CMK (cell line): ENCODE measurements around the gene PCDHGC4.

Experiments
- DNase-seq: peaks from one replicate; pipeline ENCODE4 v3.0.0-alpha.2; 2010; ENCODE audit warnings: low read depth

PCDHGC4 gene

DNA sequence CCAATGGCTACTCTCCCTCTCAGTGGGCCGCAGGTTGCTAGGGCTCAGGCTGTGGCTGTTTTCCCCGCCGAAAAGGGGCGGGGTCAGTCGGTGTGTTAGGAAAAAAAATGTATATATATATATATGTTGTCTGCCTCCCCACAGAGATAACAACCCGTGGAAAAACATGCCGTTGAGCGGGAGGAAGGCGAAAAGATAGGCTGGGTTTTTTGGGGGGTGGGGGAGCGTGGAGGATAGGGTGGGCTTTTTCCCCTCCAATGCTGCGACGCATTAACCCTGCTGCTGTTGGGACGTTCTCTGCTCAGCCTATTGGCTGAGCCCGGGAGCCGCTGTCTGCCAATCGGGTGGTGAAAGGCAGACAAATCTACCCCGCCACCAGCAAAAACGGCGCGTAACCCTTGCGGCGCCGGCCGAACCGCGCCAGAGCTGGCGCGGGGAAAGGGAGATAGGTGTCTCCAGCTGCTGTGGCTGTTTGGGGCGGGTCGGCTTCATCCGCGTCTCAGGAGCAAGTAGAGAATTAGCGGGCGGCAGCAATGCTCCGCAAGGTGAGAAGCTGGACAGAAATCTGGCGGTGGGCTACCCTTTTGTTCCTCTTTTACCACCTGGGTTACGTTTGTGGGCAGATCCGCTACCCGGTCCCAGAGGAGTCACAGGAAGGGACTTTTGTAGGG, at the start of gene PCDHGC4:
TSS of gene PCDHGC4 (plus strand) at position 390 of the 671 bp plus-strand sequence. CDS start at position 534, 144 bp downstream.
- no peak for DNase-seq

DNA sequence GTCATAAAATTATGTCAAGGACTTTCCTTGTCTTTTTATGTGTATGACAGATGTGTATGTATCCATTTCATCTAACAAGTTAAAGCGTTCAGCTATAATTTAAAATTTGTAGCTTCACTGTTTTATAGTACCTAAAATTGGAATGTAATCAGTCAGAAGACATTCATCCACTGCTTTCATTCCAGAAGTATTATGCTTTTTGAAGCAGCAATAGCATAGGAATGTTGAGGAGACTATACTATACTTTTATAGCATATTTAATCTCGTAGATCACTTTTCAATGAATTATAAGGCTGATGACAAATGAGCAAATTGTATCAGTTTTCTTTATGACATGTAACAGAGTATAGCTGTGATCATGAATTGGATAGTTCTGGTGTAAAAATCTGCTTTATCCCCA, 47.6 kb upstream of the PCDHGC4 start:
- DNase-seq: no peak

DNA sequence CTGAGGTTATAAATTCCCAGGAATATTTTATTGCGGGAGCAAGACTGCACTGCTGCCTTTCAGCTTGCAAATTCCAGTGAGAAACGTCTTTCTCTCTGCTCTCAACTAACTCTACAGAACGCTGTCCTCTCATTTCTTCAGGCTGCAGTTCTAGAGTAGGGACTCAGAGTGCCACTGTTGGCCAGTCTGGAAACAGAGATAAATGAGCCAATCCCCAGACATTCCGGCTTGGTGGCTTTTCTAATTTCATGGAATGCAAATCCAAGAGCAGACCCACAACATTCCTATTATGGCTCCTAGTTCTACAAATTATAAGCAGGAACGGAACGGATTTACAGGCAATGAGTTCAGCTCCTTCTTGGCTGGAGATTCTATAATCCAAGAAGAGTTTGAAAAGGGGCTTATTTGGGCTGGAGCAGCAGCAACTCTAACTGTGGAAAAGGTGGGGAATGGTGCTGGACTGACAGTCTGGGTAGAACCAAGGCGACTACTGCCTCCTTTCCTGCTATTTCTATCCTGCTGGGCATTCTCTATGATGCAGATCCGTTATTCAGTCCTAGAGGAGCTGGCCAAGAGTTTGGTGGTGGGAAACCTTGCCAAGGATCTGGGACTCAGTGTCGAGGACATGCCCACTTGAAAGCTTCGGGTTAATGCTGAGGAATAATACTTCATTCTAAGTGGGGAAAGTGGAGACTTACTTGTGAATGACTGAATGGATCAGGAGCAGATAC, 45.3 kb upstream of the PCDHGC4 start:
- no peak for DNase-seq

- DNase-seq: no peak
Observed at GRCh38 chr5:141440341-141440740, 44.5 kb upstream of the PCDHGC4 start.

- DNase-seq: no peak
Observed at GRCh38 chr5:141441571-141442170, 43.2 kb upstream of the PCDHGC4 start.

GRCh38 chr5:141465351-141465750, 19.5 kb upstream of the PCDHGC4 start:
- no peak for DNase-seq

DNA sequence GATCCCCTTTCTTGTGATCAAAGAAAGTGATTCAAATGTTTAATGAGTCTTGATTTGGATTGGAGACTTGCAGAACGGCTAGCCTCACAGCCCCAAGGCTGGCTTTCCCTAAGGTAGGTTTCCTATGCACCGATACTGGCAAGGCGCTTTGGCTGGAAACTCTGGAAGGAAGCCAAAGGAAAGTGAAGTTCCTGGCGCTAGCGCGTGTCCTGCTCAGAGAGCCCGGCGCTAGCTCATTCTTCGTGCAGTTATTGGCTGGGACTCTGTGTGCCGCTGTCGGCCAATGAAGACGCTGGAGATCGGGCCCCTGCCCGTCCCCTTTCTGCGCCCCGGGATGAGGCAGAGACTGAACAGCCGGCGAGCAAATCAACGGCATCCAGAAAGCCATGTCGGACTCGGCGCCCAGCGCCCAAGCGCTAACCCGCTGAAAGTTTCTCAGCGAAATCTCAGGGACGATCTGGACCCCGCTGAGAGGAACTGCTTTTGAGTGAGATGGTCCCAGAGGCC, 9.2 kb upstream of the PCDHGC4 start, which contains the start of gene PCDHGC3:
TSS of gene PCDHGC3 (plus strand) at position 342 of the 507 bp plus-strand sequence. CDS start at position 493, 151 bp downstream.
- DNase-seq: no peak

DNA sequence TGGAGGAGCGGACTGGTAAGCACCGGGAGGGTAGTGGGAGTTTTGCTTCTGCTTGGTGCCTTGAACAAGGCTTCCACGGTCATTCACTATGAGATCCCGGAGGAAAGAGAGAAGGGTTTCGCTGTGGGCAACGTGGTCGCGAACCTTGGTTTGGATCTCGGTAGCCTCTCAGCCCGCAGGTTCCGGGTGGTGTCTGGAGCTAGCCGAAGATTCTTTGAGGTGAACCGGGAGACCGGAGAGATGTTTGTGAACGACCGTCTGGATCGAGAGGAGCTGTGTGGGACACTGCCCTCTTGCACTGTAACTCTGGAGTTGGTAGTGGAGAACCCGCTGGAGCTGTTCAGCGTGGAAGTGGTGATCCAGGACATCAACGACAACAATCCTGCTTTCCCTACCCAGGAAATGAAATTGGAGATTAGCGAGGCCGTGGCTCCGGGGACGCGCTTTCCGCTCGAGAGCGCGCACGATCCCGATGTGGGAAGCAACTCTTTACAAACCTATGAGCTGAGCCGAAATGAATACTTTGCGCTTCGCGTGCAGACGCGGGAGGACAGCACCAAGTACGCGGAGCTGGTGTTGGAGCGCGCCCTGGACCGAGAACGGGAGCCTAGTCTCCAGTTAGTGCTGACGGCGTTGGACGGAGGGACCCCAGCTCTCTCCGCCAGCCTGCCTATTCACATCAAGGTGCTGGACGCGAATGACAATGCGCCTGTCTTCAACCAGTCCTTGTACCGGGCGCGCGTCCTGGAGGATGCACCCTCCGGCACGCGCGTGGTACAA, 8.5 kb upstream of the PCDHGC4 start:
- no peak for DNase-seq

DNA sequence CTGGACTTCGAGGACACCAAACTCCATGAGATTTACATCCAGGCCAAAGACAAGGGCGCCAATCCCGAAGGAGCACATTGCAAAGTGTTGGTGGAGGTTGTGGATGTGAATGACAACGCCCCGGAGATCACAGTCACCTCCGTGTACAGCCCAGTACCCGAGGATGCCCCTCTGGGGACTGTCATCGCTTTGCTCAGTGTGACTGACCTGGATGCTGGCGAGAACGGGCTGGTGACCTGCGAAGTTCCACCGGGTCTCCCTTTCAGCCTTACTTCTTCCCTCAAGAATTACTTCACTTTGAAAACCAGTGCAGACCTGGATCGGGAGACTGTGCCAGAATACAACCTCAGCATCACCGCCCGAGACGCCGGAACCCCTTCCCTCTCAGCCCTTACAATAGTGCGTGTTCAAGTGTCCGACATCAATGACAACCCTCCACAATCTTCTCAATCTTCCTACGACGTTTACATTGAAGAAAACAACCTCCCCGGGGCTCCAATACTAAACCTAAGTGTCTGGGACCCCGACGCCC, 7.7 kb upstream of the PCDHGC4 start:
- DNase-seq: no peak

GRCh38 chr5:141477815-141478214, 7.0 kb upstream of the PCDHGC4 start:
- no peak for DNase-seq

DNA sequence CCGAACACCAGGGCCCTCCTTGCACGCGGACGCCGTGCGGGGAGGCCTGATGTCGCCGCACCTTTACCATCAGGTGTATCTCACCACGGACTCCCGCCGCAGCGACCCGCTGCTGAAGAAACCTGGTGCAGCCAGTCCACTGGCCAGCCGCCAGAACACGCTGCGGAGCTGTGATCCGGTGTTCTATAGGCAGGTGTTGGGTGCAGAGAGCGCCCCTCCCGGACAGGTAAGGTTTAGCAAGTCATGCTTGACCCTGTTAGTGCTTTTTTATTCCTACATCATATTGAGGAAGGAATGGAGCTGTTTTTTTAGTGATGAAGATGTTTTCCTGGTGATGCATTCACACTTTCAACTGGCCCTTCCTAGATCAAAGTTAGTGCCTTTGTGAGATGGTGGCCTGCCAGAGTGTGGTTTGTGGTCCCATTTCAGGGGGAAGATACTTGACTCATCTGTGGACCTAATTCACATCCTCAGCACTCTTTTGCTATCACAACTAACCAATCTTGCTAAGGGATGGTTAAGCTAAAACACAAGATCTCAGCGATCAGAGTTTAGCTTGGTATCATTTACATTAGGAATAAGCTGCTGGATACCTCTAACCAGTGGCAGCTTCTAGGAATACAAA, 6.4 kb upstream of the PCDHGC4 start:
- no peak for DNase-seq

DNA sequence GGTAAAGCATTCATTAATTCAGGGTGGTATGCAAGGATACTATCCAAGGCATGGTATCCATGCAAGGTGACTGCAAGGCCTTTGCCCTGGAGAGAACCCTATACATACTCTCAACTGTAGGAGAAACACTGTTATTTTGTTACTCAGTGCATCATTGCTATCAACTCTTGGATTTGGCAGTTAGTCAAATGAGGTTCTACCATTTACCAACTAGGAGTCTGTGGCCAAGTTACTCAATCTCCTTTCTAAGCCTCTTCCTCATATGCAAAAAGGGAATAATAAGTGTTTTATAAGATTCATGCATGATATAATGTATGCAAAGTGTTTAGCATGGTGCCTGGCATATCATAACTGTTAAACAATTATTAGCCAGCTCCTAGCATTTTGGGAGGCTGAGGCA, 5.1 kb upstream of the PCDHGC4 start:
- no peak for DNase-seq

- DNase-seq: no peak
Observed at GRCh38 chr5:141483902-141484301, 928 bp upstream of the PCDHGC4 start.

DNA sequence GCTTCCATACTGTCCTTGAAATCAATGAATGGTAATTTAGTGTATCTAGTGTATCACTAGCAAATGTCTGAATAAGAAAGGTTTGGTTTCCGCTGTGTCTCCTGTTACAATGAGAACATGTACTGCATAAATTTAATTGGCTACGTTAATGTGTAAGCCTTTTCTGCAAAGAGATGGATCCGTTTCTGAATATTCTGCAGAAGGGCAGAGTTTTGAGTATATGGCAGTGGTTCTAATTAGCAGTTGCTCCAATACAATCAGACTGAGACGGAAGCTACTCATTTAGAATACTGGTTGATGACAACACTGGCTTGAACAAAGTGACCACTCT, 555 bp upstream of the PCDHGC4 start:
- no peak for DNase-seq

DNA sequence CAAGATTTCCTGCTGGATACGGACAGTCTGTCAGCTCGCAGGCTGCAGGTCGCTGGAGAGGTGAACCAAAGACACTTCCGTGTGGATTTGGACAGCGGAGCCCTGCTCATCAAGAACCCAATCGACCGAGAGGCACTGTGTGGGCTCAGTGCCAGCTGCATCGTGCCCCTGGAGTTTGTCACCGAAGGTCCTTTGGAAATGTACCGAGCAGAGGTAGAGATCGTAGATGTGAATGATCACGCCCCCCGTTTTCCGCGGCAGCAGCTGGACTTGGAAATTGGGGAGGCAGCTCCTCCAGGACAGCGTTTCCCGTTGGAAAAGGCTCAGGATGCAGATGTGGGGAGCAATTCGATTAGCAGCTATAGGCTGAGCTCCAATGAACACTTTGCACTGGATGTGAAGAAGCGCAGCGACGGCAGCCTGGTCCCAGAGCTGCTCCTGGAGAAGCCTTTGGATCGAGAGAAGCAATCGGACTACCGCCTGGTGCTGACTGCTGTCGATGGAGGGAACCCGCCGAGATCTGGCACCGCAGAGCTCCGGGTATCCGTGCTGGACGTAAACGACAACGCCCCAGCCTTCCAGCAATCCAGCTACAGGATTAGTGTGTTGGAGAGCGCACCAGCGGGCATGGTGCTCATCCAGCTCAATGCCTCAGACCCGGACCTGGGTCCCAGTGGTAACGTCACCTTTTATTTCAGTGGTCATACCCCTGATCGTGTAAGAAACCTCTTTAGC, 658 bp downstream of the PCDHGC4 start:
- no peak for DNase-seq

DNA sequence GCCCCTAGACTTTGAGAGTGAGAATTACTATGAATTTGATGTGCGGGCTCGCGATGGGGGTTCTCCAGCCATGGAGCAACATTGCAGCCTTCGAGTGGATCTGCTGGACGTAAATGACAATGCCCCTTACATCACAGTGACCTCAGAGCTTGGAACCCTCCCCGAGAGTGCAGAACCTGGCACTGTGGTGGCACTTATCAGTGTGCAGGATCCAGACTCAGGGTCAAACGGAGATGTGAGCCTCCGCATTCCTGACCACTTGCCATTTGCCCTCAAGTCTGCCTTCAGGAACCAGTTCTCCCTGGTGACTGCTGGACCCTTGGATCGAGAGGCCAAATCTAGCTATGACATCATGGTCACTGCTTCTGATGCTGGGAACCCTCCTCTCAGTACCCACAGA, 1.3 kb downstream of the PCDHGC4 start:
- DNase-seq: no peak

DNA sequence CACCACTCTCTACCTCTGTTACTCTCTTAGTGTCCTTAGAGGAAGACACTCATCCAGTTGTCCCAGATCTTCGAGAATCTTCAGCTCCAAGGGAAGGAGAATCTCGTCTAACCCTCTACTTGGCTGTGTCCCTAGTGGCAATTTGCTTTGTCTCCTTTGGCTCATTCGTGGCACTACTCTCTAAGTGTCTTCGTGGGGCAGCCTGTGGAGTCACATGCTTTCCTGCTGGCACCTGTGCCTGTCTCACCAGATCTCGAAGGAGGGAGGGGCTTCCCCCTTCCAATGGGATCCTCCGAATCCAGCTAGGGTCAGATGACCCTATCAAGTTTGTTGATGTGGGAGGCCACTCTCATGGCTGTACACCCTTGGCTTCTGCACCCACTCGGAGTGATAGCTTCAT, 2.3 kb downstream of the PCDHGC4 start:
- DNase-seq: no peak

DNA sequence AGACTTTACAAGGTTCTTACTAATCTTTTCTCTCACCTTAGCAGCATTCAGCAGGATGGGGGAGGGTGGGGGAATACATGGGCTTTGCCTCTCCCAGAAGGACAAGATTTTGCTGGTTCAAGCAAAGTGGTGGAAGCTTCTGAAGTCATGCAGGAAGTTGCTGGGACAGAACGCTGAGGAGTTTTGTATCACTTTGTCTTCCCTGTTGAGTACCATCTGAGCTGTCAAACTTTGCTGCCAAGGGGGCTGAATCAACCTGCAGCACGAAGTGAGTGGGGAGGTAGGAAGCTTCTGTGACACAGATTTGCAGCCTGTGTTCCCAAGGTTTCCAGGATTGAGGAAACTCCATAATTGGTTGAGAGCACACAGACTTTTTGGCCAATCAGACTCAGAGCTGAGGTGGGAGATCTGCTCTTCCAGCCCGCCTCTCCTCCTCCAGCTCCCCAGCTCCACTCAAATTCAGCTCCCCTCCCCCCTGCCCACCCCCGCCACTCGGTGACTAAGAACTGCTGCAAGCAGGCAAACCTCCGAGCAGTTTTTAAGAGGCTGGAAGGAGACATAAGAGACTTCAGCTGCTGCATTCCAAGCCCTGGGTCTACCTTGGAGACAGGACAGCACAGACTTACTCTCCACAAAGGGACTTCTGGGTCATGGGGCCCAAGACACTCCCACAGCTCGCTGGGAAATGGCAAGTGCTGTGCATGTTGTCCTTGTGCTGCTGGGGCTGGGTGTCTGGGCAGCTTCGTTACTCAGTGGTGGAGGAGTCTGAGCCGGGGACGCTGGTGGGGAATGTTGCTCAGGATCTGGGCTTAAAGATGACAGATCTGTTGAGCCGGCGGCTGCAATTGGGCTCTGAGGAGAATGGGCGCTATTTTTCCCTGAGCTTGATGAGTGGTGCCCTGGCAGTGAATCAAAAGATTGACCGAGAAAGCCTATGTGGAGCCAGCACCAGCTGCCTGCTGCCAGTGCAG, 4.0 kb downstream of the PCDHGC4 start, which contains the start of gene PCDHGC5:
TSS of gene PCDHGC5 (plus strand) at position 491 of the 971 bp plus-strand sequence. CDS start at position 651, 160 bp downstream.
- no peak for DNase-seq

DNA sequence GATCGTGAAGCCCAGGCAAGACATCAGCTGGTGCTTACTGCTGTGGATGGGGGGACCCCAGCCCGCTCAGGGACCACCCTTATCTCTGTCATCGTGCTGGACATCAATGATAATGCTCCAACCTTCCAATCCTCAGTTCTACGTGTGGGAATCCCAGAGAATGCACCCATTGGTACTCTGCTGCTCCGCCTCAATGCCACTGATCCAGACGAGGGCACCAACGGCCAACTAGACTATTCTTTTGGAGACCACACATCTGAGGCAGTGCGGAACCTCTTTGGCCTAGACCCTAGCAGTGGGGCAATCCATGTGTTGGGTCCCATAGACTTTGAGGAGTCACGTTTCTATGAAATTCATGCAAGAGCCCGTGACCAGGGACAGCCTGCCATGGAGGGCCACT, 5.0 kb downstream of the PCDHGC4 start:
- DNase-seq: no peak

DNA sequence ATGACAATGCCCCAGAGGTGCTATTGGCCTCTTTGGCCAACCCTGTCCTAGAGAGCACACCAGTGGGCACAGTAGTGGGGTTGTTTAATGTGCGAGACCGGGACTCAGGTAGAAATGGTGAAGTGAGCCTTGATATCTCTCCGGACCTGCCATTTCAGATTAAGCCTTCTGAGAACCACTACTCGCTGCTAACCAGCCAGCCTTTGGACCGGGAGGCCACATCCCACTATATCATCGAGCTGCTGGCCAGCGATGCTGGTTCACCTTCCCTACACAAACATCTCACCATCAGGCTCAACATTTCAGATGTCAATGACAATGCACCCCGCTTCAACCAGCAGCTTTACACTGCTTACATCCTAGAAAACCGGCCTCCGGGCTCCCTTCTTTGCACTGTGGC, 5.4 kb downstream of the PCDHGC4 start:
- no peak for DNase-seq
